K562 treated with DMSO at 1 percent for 4 hours (cell line): ENCODE data around the gene WDR47. TPM values are rescaled to one million over a fixed set of nuclear protein-coding genes. Genes with fewer than 3 reads are reported as not detected.

Experiments
- total RNA-seq: library from RNA; unstranded; fragments of 300-600 nt; gene quantifications from 2 replicates; pipeline ENCODE4 v1.2.3, GENCODE V29; 2022; ENCODE audit not compliant: insufficient read depth

WDR47 gene
- total RNA-seq = 13.3 and 18.6 TPM in 2 replicates

GRCh38 chr1:109041621-109042468 lies at the start of gene WDR47:
Gene WDR47, minus strand, starts transcription at chr1:109042102. Its CDS starts 18,590 bp downstream, at chr1:109023512.

DNA sequence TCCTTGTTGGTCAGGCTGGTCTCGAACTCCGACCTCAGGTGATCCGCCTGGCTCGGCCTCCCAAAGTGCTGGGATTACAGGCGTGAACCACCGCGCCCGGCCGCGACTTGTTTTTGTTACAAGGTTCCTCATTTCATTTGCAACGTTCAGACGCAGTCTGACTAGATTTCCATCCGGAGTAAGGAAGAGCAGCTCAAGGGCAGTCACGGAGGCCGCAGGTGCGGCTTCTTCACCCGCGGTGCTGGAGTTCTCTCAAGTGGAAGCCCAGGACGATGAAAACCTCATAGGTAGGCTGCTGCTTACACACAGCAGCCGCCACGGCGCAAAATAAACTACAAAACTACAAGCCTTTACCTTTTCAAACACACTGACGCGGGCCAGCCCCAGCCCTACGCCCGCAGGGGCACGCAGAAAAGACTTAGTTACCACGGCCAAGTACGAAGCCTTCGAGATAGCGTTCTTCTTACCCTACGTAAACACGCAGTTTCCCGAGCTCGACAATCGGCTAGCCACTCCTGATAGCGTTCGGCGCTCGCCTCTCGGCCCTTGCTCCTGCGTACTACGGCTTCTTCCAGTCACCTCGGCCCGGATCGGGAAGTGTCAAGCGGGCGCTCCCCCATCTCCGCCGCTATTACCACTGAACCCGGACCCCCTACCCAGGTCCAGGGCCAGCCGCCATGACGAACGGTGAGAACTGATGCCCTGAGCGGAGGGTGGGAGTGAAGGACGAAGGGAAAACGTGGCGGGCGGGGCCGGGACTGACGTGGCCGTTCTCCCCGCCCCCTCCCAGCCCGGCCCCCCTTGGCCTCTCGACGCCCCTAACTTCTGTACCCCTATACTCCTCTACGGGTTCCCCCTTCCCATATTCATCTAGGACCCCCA lies 48.5 kb upstream of the WDR47 start, which contains the start of gene TMEM167B:
Gene TMEM167B, plus strand, starts transcription at position 569 of the 882 bp plus-strand sequence. Its CDS starts 109 bp downstream, at position 678.

DNA sequence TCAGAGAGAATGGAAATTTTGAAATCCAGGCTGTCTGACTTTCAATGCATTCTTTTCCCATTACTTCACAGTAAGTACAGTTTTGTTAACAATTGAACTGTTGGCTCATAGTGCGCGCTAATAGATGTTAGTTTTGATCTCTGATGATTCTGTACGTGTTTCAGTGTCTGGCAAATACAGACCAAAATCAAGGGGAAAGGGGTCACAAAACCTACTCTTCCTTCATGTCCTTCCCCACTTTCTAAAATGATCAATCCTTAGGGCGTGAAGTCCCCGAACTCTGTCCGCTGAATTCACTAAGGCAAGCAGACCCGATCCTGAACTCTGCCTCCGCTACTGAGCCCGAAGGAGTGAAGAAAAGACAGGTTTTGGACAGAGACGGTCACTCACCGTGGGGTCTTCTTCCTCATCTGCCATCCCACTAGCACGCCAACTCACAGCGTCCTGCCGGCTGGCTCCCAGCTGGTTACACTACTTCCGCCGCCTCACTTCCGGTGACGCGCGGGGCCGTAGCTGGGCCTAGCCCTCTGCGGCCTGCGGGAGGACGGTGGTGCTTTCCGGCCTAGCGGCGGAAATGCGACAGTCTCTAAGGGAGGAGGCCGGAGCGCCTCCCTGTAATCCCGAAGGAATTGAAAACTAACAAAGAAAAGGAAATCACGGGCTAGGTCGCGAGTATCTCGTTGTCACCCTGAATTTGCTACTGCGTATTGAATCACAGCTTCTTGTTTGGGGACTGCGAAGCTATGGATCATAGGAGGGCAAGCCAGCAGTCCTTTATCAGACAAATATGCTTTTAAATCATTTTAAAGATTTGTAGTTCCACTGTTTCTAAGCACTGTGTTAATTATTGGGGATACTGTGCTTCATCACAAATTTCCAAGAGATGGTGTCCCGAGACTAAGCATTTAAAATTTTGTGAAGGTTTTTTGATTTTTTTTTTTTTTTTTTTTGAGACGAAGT lies 33.9 kb upstream of the WDR47 start, which contains the start of gene TAF13:
Gene TAF13, minus strand, starts transcription at position 473 of the 960 bp plus-strand sequence. Its CDS starts 56 bp downstream, at position 417.

GRCh38 chr1:108963052-108963686 lies 78.7 kb downstream of the WDR47 start, which contains the start of gene CLCC1:
Gene CLCC1, minus strand, starts transcription at chr1:108963484. Its CDS starts 13,047 bp downstream, at chr1:108950437.

Other genes with a start within 250 kb of the WDR47 start
- gene AKNAD1, start 185.0 kb downstream of the WDR47 start, total RNA-seq = not detected in 2 replicates
- gene GPSM2, start 165.1 kb downstream of the WDR47 start, total RNA-seq = 18.4 and 19.3 TPM in 2 replicates
- gene CLCC1, start 78.6 kb downstream of the WDR47 start, total RNA-seq = 11.8 and 17.1 TPM in 2 replicates
- 36.1 and 41.9 TPM in 2 replicates for gene TAF13, start 33.9 kb upstream of the WDR47 start, total RNA-seq
- gene TMEM167B, start 48.7 kb upstream of the WDR47 start, total RNA-seq = 16.2 and 18.3 TPM in 2 replicates
- gene ELAPOR1, start 72.0 kb upstream of the WDR47 start, total RNA-seq = 0.36 and 0.53 TPM in 2 replicates
- gene SARS1, start 171.8 kb upstream of the WDR47 start, total RNA-seq = 573 and 625 TPM in 2 replicates
- 10.0 and 16.0 TPM in 2 replicates for gene CELSR2, start 207.4 kb upstream of the WDR47 start, total RNA-seq
- 33.5 and 38.2 TPM in 2 replicates for gene PSRC1, start 241.0 kb upstream of the WDR47 start, total RNA-seq